ENCODE measurements around the gene PINK1. TPM values are rescaled to one million over a fixed set of nuclear protein-coding genes. Genes with fewer than 3 reads are reported as not detected.

The PINK1 gene
- total RNA-seq, 4 donors from 2014 or later = 175 to 330 (median 242) TPM

DNA sequence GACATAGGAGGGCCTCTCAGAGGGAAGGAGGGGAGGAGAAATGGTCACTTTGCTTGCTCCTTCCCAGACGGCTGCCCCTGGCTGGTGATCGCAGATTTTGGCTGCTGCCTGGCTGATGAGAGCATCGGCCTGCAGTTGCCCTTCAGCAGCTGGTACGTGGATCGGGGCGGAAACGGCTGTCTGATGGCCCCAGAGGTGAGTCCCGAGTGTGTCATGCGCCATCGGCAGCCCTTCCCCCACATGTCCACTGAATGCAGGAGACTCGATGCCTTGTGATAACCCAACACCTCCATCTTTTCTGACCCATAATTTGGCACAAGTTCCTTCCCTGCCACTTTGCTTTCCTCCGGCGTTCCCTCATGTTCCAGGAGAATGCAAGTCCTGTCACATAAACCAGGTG, 15.2 kb downstream of the PINK1 start:
- H3K9me3 ChIP-seq = no peaks in the 10 kb centered on the region
- intact Hi-C loops (cut with DNase I) = no loop called here
- H3K4me1 ChIP-seq = no peaks in the 10 kb centered on the region
- TF ChIP-seq POLR2A (IDR thresholded peaks at IDR 0.05; ENCODE audit: low read depth) = no peak
- TF ChIP-seq POLR2AphosphoS5 (IDR thresholded peaks at IDR 0.05) = no peak
- TF ChIP-seq EP300 (IDR thresholded peaks at IDR 0.05) = no peak
- no peak for TF ChIP-seq CTCF (IDR thresholded peaks at IDR 0.05)
- 85% methylated on average over 10 of the region's 13 CpGs for WGBS
- no peaks in the 10 kb centered on the region for H3K27me3 ChIP-seq
- peaks cover 77 to 99% (median 95%) of the 10 kb centered on the region in 4 donors for H3K36me3 ChIP-seq
- no peak overlapping the region for H3K4me3 ChIP-seq
- no peak for DNase-seq (ENCODE audit: extremely low spot score)
- H3K27ac ChIP-seq (replicated peaks in 1 of 4) = no peak overlapping the region

DNA sequence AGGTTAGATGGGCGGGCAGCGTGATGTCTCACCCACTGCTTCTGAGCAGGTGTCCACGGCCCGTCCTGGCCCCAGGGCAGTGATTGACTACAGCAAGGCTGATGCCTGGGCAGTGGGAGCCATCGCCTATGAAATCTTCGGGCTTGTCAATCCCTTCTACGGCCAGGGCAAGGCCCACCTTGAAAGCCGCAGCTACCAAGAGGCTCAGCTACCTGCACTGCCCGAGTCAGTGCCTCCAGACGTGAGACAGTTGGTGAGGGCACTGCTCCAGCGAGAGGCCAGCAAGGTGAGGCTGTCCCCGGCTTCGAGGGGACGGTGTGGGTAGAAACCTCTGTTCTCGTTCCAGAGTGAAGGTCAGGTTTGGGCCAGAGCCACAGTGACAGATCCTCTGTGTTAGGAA, 15.7 kb downstream of the PINK1 start:
- intact Hi-C loops (cut with DNase I) = no loop called here
- peaks cover 80 to 99% (median 95%) of the 10 kb centered on the region in 4 donors for H3K36me3 ChIP-seq
- DNase-seq (ENCODE audit: extremely low spot score) = no peak
- no peaks in the 10 kb centered on the region for H3K27me3 ChIP-seq
- no peaks in the 10 kb centered on the region for H3K4me1 ChIP-seq
- WGBS = 96% methylated on average over 4 of the region's 15 CpGs
- TF ChIP-seq EP300 (IDR thresholded peaks at IDR 0.05) (no peak), POLR2A (IDR thresholded peaks at IDR 0.05; ENCODE audit: low read depth) (no peak), CTCF (IDR thresholded peaks at IDR 0.05) (no peak)
- no peak overlapping the region for H3K27ac ChIP-seq (replicated peaks in 1 of 4)
- H3K4me3 ChIP-seq = no peak overlapping the region
- H3K9me3 ChIP-seq = no peaks in the 10 kb centered on the region

- TF ChIP-seq CTCF (IDR thresholded peaks at IDR 0.05) (no peak), EP300 (IDR thresholded peaks at IDR 0.05) (no peak), POLR2AphosphoS5 (IDR thresholded peaks at IDR 0.05) (no peak), POLR2A (IDR thresholded peaks at IDR 0.05; ENCODE audit: low read depth) (no peak)
- Histone ChIP-seq H3K36me3 (peaks cover 69 to 100% (median 99%) of the 10 kb centered on the region in 4 donors), H3K9me3 (no peaks in the 10 kb centered on the region), H3K4me3 (no peak overlapping the region), H3K4me1 (peaks cover 0 to 3% (median 0%) of the 10 kb centered on the region in 4 donors), H3K27ac (replicated peaks in 1 of 4) (no peak overlapping the region), H3K27me3 (no peaks in the 10 kb centered on the region)
- no peak for DNase-seq (ENCODE audit: extremely low spot score)
- 93% methylated on average over 15 of the region's 15 CpGs for WGBS
- intact Hi-C loops (cut with DNase I) = no loop called here
Observed at GRCh38 chr1:20652300-20652699, 19.0 kb downstream of the PINK1 start.

GRCh38 chr1:20654104-20654690, 20.9 kb downstream of the PINK1 start:
- TF ChIP-seq POLR2A (IDR thresholded peaks at IDR 0.05; ENCODE audit: low read depth) = no peak
- peak in 1 of 2 donors; percentile 26 for TF ChIP-seq POLR2AphosphoS5 (IDR thresholded peaks at IDR 0.05)
- no peaks in the 10 kb centered on the region for H3K27me3 ChIP-seq
- intact Hi-C loops (cut with DNase I) = no loop called here
- H3K27ac ChIP-seq (replicated peaks in 1 of 4) = peak overlapping the region; percentile 16 to 52 (median 43)
- no peak for DNase-seq (ENCODE audit: extremely low spot score)
- no peaks in the 10 kb centered on the region for H3K9me3 ChIP-seq
- H3K4me3 ChIP-seq = no peak overlapping the region
- peaks cover 57 to 97% (median 91%) of the 10 kb centered on the region in 4 donors for H3K36me3 ChIP-seq
- WGBS = 82% methylated on average over 20 of the region's 20 CpGs
- peaks cover 10 to 21% (median 14%) of the 10 kb centered on the region in 4 donors for H3K4me1 ChIP-seq

DNA sequence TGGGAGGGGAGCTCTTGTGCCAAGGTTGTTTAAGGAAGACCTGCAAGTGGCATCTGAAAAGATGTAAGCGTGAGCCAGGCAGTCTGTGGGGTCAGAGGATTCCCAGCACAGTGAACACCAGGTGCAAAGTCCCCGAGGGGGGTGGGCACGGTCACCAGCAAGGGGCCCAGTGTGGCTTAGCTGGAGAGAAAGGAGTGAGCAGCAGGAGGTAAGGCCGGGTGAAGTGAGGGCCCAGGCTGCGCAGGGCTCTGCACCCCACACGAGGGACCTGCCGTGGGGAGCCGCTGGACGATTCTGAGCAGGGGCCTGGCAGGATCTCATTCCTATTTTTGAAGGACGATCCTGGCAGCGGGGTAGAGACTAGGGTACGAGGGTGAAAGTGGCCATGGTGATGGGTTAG, 23.8 kb downstream of the PINK1 start:
- 86% methylated on average over 11 of the region's 12 CpGs for WGBS
- no peak for DNase-seq (ENCODE audit: extremely low spot score)
- H3K9me3 ChIP-seq = no peaks in the 10 kb centered on the region
- H3K4me3 ChIP-seq = no peak overlapping the region
- H3K36me3 ChIP-seq = peaks cover 40 to 75% (median 63%) of the 10 kb centered on the region in 4 donors
- intact Hi-C loops (cut with DNase I) = no loop called here
- no peak overlapping the region for H3K27ac ChIP-seq (replicated peaks in 1 of 4)
- H3K4me1 ChIP-seq = peaks cover 29 to 41% (median 32%) of the 10 kb centered on the region in 4 donors
- no peak for TF ChIP-seq EP300 (IDR thresholded peaks at IDR 0.05)
- TF ChIP-seq CTCF (IDR thresholded peaks at IDR 0.05) = no peak
- no peak for TF ChIP-seq POLR2AphosphoS5 (IDR thresholded peaks at IDR 0.05)
- TF ChIP-seq POLR2A (IDR thresholded peaks at IDR 0.05; ENCODE audit: low read depth) = no peak
- H3K27me3 ChIP-seq = no peaks in the 10 kb centered on the region
